ENCODE measurements around the gene KLF2.

Gene KLF2

GRCh38 chr19:16363133-16363851 is 38.7 kb downstream of the KLF2 start:
- no peak for DNase-seq (ENCODE audit: low read depth in 3 of 3, low spot score in 1 of 3)

- no peak for DNase-seq (ENCODE audit: low read depth in 3 of 3, low spot score in 1 of 3)
Observed at GRCh38 chr19:16363852-16364230, 39.2 kb downstream of the KLF2 start.

- no peak for DNase-seq (ENCODE audit: low read depth in 3 of 3, low spot score in 1 of 3)
Observed at GRCh38 chr19:16364231-16364865, 39.7 kb downstream of the KLF2 start.

- no peak for DNase-seq (ENCODE audit: low read depth in 3 of 3, low spot score in 1 of 3)
Observed at GRCh38 chr19:16365300-16365996, 40.8 kb downstream of the KLF2 start.

GRCh38 chr19:16366056-16366432 is 41.4 kb downstream of the KLF2 start:
- DNase-seq (ENCODE audit: low read depth in 3 of 3, low spot score in 1 of 3), result no peak

GRCh38 chr19:16366433-16367260 is 42.0 kb downstream of the KLF2 start:
- DNase-seq (ENCODE audit: low read depth in 3 of 3, low spot score in 1 of 3), result no peak

GRCh38 chr19:16367261-16367683 is 42.6 kb downstream of the KLF2 start:
- DNase-seq (ENCODE audit: low read depth in 3 of 3, low spot score in 1 of 3), result no peak

GRCh38 chr19:16368385-16369305 is 44.0 kb downstream of the KLF2 start:
- DNase-seq (ENCODE audit: low read depth in 3 of 3, low spot score in 1 of 3), result peak in 2 of 3 donors; percentile 59 to 60

- DNase-seq (ENCODE audit: low read depth in 3 of 3, low spot score in 1 of 3), result no peak
Observed at GRCh38 chr19:16369306-16369663, 44.7 kb downstream of the KLF2 start.

GRCh38 chr19:16369664-16370576 is 45.3 kb downstream of the KLF2 start:
- peak in 2 of 3 donors; percentile 55 to 68 for DNase-seq (ENCODE audit: low read depth in 3 of 3, low spot score in 1 of 3)

- no peak for DNase-seq (ENCODE audit: low read depth in 3 of 3, low spot score in 1 of 3)
Observed at GRCh38 chr19:16370641-16371391, 46.2 kb downstream of the KLF2 start.

- peak; percentile 54 to 81 (median 76) for DNase-seq (ENCODE audit: low read depth in 3 of 3, low spot score in 1 of 3)
Observed at GRCh38 chr19:16371540-16371986, 46.9 kb downstream of the KLF2 start.

GRCh38 chr19:16372065-16372915 is 47.7 kb downstream of the KLF2 start:
- no peak for DNase-seq (ENCODE audit: low read depth in 3 of 3, low spot score in 1 of 3)

- no peak for DNase-seq (ENCODE audit: low read depth in 3 of 3, low spot score in 1 of 3)
Observed at GRCh38 chr19:16373079-16373478, 48.5 kb downstream of the KLF2 start.

- no peak for DNase-seq (ENCODE audit: low read depth in 3 of 3, low spot score in 1 of 3)
Observed at GRCh38 chr19:16373532-16373931, 48.9 kb downstream of the KLF2 start.

GRCh38 chr19:16373989-16374388 is 49.4 kb downstream of the KLF2 start:
- no peak for DNase-seq (ENCODE audit: low read depth in 3 of 3, low spot score in 1 of 3)

- DNase-seq (ENCODE audit: low read depth in 3 of 3, low spot score in 1 of 3), result no peak
Observed at GRCh38 chr19:16374436-16374835, 49.8 kb downstream of the KLF2 start.

Measured in stimulated activated CD4-positive, alpha-beta T cell treated with anti-CD3 and anti-CD28 coated beads, TNF-alpha, amount 100 ng/mL, for 1 hour (primary cell).